HepG2 (cell line): ENCODE measurements around the gene TMEM50B.
"Not testable (repeated sequence)": the region's sequence is repeated elsewhere in the genome, so short reads cannot be mapped to it uniquely, and the experiment has no call there.

ENCODE experiments used
- ELF4 ChIP-seq: sonication (generic); formaldehyde crosslinking; IDR thresholded peaks from 2 replicates; pipeline ENCODE4 v1.5.0; 2020; ENCODE audit warnings: missing genetic modification reagents, mild to moderate bottlenecking, moderate library complexity, borderline replicate concordance
- EZH2 ChIP-seq: conservative IDR thresholded peaks from 2 replicates; pipeline ENCODE4 v1.6.1; 2012; ENCODE audit warnings: mild to moderate bottlenecking, low read depth, low read length, moderate library complexity
- KDM5A ChIP-seq: fragments of 200-600 bp; sonication (generic); IDR thresholded peaks from 2 replicates; pipeline ENCODE4 v1.7.0; 2018; ENCODE audit warnings: antibody characterized with exemption, mild to moderate bottlenecking, low read length, borderline replicate concordance
- POLR2AphosphoS2 ChIP-seq: IDR thresholded peaks from 2 replicates; pipeline ENCODE4 v1.6.1; 2011; ENCODE audit warnings: low read depth, low read length, improper control_type of control experiment
- ZNF292 ChIP-seq: sonication (generic); formaldehyde crosslinking; IDR thresholded peaks from 2 replicates; pipeline ENCODE4 v1.8.1; 2022; ENCODE audit warnings: mild to moderate bottlenecking, low read depth, missing genetic modification reagents, borderline replicate concordance
- ZNF749 ChIP-seq: sonication (generic); formaldehyde crosslinking; IDR thresholded peaks from 2 replicates; pipeline ENCODE4 v1.8.0; 2022; ENCODE audit warnings: mild to moderate bottlenecking, missing genetic modification reagents, moderate library complexity, borderline replicate concordance
- TF ChIP-seq, protein P1 (sequence below): sonication (generic); formaldehyde crosslinking; IDR thresholded peaks from 2 replicates; pipeline ENCODE4 v1.5.0; 2020; ENCODE audit warnings: mild to moderate bottlenecking, missing genetic modification reagents, moderate library complexity
- TF ChIP-seq, protein P2 (sequence below): sonication (generic); formaldehyde crosslinking; IDR thresholded peaks from 2 replicates; pipeline ENCODE4 v1.4.0; 2020; ENCODE audit warnings: missing genetic modification reagents

DNA sequence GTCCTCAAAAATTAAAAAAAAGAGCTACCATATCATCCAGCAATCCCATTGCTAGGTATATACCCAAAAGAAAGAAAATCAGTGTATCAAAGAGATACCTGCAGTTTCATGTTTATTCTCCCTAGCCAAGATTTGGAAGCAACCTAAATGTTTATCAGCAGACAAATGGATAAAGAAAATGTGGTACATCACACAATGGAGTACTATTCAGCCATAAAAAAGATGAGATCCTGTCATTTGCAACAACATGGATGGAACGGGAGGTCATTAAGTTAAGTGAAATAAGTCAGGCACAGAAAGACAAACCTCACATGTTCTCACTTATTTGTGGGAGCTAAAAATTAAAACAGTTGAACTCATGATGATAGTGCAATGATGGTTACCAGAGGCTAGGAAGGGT lies 27.2 kb upstream of the TMEM50B start:
- TF ChIP-seq ZNF749 (CRISPR knock-in tag); POLR2AphosphoS2; KDM5A; ZNF292 (CRISPR knock-in tag); ELF4; EZH2: not testable (repeated sequence)
- TF ChIP-seq, protein P1, sequence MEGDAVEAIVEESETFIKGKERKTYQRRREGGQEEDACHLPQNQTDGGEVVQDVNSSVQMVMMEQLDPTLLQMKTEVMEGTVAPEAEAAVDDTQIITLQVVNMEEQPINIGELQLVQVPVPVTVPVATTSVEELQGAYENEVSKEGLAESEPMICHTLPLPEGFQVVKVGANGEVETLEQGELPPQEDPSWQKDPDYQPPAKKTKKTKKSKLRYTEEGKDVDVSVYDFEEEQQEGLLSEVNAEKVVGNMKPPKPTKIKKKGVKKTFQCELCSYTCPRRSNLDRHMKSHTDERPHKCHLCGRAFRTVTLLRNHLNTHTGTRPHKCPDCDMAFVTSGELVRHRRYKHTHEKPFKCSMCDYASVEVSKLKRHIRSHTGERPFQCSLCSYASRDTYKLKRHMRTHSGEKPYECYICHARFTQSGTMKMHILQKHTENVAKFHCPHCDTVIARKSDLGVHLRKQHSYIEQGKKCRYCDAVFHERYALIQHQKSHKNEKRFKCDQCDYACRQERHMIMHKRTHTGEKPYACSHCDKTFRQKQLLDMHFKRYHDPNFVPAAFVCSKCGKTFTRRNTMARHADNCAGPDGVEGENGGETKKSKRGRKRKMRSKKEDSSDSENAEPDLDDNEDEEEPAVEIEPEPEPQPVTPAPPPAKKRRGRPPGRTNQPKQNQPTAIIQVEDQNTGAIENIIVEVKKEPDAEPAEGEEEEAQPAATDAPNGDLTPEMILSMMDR (CRISPR knock-in tag), result not testable (repeated sequence)
- TF ChIP-seq, protein P2, sequence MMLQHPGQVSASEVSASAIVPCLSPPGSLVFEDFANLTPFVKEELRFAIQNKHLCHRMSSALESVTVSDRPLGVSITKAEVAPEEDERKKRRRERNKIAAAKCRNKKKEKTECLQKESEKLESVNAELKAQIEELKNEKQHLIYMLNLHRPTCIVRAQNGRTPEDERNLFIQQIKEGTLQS, result not testable (repeated sequence)
